AG08396 (cell line): ENCODE results near the gene AGAP1.

Source experiments
- DNase-seq: peaks from one replicate; pipeline ENCODE4 v3.0.0; 2012; ENCODE audit warnings: low spot score, mixed read lengths

AGAP1 gene

DNA sequence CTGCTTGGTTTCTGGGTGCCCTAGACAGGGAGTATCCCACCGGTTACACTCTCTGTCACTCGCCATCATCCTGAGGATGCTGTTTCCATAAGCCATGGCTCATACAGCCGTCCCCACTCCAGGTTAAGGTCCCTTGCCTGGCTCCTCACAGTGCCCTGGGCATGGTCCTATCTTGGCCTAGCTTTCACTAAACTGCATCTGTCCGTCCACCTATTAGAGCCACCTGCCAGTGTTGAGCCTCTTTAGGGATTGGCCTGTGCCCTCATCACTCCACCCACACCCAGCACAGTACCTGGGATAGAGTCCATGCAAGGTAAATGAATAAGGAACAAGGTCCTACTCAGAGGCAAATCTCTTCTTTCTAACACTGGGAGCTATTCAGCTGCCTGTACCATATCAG lies 354.2 kb downstream of the AGAP1 start:
- DNase-seq = no peak

DNA sequence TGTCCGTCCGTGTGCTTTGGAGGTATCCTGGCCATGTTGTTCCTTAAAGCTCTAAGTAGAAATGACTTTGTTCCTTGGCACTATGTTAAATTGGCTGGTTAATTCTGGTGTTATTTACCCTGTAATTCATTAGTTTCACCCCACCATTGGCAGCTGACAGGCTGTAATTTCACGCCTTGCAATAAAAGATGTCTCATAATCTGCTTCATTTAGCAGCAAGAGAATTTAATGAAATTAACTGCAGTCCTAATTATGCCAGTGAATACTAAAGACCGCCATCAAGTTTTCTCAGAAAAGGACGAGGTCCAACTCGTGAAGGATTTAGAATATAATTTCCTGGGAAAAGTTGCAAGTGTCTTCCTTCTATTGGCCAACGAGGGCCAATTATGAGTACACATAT lies 355.1 kb downstream of the AGAP1 start:
- DNase-seq = no peak

DNA sequence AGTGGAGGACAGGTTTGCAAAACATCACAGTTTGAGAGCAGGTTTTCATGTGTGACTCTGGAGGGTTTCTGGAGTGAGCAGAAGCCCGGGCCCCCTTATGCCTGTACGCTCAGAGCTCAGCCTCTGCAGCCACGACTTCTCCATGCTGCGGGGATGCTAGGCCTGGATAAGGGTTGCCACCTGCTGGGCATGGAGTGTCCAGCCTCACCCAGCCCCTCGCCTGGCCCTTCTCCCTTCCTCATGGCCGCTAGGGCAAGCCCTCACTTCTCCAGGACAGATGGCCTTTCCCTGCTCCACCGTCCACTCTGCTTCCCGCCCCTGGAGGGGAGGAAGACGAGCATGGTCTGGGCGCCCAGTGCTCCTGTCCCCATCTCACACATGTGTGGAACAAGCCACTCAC lies 355.6 kb downstream of the AGAP1 start:
- DNase-seq = no peak

DNA sequence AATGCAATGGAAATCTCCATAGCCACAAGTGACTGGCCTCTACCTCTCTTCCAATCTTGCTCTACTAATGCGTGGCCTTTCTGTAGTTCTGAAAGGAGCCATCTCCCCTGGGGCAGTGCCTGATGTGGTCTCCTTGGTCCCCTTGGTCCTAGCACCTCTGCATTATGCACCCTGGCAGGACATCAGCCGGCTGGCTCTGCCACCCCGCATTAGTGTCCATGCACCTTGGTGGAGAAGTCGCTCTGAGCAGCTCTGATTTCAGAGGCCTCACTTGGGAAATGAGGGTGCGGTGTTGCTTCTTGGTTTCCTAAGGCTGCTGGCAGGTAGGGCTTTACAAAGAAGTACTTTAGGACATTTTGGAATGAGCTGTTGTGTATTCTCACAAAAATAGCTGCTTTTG lies 356.4 kb downstream of the AGAP1 start:
- DNase-seq = no peak

DNA sequence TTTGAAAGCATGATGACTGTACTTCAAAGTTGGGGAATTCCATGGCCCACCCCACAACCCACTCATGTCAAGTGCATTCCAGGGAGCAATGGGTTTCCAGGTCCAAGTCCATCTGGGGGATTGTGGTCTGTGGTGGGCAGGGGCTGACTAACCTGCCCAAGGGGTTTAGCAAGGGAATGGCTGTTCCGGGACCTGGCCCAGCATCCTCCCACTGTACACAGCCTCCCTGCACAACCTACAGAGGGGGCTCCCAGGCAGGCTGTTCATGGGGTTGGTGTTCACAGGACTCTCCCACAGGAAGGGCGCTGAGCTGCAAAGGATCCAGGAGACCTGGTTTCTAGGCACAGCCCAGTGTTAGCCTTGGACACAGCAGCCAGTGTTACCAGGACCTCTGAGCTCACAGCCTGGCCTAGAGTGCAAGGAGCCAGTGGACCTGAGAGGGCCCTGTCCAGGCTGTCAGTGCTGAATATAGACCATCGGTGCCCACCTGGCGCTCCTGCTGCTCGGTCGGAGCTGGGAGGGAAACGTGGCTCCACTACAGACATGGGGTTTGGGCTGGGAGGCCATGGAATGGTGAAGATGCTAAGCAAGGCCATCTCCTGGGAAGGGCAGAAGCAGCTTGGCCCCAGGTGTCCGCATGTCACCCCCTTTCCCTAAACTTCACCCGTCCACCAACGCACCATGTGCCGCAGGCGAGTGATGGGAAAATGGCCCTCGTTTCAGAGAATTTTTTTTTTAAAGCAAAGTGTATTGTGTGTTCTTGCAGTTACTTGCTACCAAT lies 357.1 kb downstream of the AGAP1 start:
- no peak for DNase-seq

DNA sequence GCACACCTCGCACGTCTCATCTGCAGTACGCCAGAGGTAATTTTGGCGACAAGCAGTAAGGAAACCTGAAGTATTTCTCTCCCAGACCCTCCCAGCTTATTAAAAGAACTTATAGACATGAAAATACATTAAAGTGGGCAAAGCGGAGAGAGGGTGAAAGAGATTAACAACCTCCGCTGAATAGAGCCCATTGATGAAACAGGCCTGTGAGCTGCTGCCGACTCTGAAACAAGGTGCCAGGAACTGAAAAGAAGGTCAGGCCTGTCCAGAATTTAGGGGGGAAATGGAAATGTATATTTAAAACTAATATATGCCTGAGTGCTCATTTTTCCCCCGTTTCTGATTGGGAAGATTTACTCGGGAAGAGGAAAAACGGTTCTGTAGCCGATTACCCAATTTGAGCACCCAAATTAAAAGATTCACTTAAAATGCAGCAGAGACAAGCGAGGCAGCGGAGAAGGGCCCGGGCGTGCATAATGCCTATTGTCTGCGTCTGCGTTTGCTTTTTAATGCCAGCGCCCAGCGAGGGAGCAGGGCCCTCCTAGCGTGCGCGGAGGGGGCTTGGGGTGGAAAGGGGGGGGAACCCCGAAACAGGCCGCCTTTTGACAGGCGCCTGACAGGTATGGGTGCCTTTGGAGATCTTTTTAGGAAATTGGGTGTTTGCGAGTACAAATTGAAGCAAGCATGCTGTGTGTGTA lies 358.1 kb downstream of the AGAP1 start:
- DNase-seq = no peak

DNA sequence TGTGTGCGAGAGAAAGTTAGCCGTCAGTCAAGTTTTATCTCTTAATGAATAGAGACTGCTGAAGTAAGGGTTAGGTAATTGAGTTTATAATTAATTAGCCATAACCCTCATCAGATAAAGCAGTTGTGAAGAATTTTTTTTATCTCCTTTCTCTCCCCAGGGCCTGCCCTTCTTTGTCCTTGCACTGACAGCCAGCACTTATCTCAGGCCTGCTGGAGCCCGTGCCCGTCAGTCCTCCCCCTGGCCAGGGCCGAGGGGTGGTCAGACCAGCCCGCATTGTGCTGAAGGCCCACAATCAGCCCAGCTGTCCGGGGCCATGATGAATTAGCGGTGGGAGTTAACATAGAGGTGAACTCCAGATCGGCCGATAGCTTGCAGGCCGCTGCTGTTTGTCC lies 358.7 kb downstream of the AGAP1 start:
- DNase-seq = no peak

DNA sequence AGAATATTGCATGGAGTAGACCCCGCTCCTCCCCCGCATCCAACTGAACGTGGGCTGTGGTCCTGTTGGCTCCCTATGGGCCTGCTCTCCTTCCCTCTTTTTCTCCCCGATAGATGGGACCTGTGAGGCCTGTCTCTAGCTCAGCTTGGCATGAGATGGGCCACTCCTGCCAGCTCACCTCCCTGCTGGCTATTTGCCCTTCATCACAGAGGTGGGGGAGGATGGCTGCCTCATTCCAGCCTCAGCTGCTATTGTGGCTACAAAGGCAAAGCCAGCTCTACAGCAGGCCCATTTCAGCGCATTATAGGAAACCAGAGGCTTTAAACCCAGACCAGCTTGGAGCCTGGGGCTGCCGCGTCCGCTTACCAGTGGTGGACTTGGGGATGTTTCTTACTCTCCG lies 360.4 kb downstream of the AGAP1 start:
- no peak for DNase-seq

DNA sequence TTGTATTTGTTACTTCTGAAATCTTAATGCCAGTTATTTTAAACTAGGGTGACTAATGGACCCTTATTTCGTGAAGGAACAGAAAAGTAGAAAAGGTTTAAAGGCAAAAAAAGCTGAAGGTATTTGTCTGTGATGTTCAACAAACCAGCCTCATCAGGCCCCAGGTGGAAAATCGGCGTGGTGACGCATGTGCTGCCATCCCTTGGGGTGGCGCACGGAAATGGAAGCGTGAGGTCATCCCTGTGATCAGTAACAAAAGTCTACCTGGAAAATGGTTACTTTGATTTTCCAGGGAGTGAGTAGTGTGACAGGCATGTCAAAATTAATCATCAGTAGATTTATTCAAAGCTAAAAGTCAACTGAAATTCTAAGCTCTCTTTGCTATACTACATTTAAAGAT lies 361.2 kb downstream of the AGAP1 start:
- DNase-seq = no peak

DNA sequence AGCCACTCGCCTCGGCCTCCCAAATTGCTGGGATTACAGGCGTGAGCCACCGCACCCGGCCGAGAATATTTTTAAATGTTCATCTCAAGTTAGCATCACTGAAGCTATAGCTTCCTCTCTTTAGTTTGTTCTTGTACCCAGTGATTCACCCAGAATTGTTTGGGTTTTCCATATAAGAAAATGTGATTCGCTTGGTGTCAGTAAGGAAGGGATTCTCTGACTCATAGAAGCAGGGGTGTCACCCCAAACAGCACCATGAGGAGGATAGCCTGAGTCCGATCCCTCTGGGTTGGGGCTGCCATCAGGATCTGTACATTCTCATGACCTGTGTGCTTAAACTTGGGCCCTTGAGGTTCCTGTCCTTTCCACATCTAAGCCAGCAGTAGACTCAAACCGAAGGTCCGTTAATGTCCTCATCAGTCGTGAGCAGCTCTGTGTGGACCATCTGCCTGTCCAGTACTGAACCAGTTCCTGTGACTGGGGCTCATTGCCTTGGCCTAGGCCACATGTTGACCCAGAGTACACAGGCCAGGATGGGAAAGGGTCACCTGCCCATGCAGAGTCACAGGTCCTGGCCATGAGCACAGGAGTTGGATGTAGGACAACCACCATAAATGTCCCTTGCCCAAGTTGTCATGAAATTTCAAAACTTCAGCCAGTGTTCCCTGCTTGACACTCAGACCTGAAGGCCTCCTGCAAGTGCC lies 362.5 kb downstream of the AGAP1 start:
- DNase-seq = peak; percentile 54

DNA sequence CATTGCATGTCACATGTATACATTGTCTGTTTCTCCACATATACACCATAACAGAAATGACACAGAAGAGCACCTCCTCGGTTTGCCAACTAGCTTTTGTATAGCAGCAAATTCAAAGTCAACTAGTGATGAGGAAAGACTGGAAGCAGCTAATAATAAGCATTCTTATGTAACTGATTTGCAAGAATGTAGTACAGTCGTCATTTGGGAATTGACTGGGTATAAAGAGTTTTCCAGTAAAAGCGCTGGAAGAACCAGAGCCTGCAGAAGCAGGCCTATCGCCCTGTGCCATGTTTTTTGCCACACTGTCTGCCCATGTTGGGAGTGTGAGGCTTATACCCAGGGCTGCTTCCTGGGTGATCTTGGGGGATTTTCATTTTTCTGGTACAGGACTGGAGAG lies 363.8 kb downstream of the AGAP1 start:
- DNase-seq = no peak

DNA sequence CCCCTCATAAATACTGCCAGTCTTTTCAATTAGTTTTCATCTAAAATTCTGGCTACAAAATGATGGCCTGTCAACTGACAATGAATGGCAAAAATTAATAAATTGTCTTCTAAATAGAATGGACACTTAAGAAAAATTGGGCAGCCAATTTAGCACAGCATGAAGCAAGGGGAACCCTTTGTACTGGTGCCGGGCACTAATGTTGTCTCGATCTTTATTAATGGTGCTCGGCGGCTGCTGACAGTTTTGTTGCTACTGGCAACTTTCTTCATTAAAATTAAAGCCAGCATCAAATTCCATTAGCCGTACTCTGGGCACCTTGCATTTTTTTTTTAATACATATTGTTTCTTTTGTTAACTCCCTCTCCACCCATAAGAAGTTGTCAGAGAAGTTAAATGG lies 365.0 kb downstream of the AGAP1 start:
- DNase-seq = no peak

DNA sequence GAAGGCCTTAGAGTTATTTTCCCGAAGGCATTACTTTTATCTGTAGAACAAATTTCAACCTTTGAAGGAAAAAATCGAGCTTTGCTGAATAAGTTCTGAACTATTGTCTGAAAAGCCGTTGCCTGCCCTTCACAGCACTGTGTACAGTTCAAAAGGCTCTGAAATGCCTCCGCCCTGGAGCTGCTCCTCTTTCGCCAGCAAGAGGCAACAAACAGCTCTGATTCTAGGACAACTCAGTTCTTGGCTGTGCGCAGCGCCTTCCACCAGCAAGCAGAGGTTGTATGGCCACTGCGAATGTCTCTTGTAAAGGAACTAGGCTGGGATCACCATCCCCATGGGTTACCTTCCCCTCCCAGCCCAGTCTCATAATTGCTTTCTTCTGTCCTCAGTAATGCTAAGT lies 365.8 kb downstream of the AGAP1 start:
- DNase-seq = no peak

DNA sequence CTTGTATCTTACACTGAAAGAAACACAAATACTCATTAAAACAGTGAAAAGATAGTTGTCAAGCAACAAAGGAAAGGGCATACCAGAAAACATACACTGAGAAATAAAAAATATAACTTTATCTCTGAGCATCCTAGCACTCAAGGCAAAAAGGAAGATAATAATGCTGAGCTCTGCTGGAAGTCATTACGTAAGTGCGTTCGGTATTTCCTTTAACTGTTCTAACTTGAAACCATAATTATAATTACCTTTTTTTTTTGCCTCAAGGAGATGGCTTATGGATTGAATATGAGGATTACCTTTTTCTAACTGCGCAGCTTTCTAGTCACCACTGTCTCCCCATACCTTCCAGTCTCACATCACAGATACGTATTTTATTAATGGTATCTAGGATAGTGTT lies 366.3 kb downstream of the AGAP1 start:
- DNase-seq = no peak

DNA sequence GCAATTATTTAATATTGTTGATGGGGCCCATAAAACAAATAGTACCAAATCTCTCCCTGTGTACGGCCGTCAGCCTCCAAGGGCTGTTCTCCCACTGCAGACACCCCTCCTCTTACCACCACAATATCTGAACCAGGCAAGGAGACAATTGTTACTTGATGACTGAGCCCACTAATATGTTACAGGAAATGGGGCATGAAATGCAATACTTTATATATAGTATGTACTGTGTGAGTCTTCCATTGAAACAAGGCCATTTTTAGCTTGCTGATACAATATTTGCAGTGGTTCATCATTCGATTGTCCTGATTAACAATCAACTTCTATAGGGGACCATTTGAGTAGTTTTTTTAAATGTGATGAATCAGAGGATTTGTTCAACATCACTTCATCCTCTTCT lies 367.0 kb downstream of the AGAP1 start:
- no peak for DNase-seq

DNA sequence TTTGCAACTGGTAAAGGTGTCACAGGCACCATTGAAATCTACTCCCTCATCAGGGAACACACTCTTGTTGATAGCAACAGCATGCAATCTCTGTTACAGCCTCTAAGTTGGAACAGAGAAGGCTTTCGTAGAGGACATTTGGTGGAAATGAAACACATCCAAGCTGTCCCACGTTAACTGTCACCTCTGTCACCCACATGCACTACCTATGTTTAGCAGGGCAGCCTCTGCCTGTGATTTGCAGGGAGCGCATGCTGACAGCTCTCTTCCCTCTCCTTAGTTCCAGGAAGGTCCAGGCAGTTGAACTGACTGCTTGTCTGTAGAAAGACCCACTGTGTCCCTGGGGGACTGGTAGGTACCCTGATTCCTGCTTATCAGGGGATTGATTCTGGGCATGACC lies 367.5 kb downstream of the AGAP1 start:
- DNase-seq = no peak

DNA sequence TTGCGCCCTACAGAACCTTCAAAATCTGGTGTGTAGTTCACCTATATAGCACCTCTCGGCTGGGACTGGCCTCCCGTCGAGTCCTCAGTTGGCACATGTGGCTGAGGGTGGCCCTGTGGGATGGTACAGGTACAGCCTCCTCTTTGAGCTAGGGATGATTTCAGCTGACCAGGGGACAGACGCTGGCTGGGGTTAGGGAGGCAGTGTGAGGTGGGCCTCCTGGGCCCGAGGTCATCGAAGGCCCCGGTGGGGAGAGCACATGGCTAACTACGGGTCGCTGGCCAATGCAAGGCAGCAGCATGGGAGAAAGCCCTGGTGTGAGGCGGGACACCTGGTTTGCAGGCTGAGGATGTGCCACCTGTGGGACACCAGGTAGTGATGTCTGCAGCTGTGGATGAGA lies 369.6 kb downstream of the AGAP1 start:
- DNase-seq = no peak

DNA sequence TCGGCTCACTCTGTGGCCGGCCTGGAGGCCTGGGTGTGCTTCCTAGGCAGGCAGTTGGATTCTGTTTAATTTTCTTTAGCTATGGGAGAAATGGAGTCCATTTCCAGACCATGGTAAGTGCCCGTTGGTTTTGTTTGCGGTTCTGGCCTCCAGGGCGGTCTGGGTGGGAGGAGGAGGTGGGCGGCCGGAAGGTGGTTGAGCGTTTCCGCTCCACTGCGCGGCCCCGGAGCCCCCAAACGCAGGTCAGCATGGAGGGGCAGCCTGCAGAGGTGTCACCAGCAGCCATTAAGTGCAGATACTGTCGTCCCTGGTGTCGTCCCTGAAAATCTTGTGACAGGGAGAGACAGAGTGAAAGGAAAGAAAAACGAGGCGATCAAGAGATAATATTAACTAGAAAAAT lies 370.5 kb downstream of the AGAP1 start:
- DNase-seq = no peak

DNA sequence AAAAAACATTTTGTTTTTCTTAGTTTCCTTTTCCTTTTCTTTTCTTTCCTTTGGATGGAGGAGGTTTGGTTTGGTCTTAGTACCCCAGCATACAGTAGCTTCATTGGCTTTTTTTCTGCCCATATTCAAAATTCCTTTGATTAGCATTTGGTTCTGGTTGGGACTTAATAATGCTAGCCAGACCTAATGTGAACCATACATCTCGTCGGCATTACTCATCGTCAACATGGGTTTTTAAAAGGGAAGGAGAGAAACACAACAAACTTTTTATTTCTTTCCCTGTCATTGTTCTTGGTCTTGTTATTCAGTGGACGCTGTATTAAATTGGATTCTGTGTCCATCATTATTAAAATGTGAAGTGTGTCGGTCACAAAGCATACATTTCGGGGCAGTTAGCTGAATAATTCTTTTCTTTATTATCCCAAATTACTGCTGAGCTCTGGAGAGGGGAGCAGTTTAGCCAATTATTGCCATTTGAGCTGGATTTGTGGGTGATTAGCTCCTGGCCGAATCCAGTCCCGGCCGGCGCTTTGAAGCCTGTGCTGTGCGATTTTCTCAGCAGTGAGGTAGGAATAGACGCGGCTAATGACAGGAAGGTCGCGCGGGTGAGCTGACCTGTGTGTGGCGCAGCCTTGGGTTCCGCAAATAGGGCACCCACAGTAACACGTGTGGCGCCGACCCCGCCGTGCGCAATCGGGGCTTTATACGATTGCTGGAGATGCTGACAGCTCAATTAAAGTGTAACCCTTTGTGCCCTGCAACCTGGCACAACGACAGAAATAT lies 371.1 kb downstream of the AGAP1 start:
- DNase-seq = no peak

DNA sequence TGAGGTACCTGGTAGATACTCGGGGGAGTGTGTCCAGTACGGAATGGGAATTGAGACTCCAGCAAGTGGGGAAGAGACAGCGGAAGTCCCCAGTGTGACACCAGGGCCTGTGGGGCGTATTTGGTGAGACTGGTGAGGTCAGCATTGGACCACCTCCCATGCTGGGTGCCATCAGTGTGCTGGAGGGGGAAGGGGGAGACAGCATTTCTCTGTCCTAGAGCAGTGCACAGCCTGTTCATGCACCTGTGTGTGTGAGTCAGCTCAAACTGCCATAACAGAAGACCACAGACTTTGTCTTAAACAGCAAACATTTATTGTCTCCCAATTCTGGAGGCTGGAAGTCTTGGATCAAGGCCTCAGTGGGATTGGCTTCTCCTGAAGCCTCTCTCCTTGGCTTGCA lies 372.5 kb downstream of the AGAP1 start:
- DNase-seq = no peak

DNA sequence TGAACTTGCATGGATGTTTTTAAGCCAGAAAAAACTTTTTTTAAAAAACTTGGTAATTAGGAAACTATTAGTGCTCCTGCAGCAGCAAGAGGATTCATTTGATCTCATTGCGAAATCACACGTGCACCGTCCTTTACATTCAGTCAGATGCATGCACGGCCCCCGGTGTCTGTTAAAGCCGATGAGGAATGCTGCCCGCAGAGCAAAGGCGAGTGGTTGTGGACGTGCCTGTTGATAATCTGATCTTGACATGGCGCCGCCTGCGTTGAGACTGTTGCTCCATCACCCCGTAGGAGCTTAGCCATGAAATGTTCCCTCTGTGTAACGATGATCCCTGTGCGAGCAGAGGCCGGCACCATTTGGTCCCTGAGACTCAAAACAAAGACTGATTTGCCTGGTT lies 374.4 kb downstream of the AGAP1 start:
- DNase-seq = no peak

DNA sequence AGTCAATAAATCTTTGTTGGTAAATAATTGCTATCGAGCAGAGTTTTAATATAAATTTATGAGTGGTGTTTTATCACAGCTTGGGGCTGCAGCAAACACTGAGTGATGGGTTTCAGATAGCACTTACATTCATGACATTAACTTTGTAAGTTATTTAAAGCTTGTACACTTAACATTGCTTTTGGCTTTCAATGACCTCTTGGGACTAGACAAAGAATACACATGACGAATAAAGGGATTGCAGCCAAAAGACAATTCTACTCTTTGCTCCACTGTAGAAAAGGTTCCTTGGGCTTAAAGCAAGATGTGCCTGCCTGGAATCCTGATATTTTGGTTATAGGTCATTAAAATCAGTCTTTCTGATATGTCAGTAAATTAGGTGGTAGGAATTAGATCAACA lies 374.8 kb downstream of the AGAP1 start:
- no peak for DNase-seq

DNA sequence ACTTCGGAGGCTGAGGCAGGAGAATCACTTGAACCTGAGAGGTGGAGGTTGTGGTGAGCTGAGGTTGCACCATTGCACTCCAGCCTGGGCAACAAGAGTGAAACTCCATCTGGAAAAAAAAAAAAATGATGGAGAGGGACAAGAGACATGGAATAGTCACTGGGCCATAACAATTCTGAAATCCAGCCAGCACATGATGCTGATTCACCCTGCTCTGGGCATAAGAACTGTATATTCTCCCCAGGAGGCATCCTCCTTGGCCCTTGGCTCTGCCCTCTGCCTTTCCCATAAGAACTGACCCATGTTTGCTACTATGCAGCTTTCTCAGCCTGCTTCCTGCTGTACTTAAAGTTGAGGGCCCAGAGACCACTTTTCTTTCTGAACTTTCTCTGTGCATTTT lies 376.7 kb downstream of the AGAP1 start:
- DNase-seq = no peak
